Effector CD8-positive, alpha-beta T cell (primary cell): ENCODE measurements around the gene SESN2.
A peak's percentile ranks its signal among the peaks of the same experiment; 100 is the strongest.

Experiments
- DNase-seq: peaks from one replicate; lab custom pipeline; 2025; lab: John Stamatoyannopoulos, UW
- total RNA-seq, 4 experiments: gene quantifications; one replicate each; lab custom pipeline; 2026; lab: John Stamatoyannopoulos, UW

The SESN2 gene, protein sequence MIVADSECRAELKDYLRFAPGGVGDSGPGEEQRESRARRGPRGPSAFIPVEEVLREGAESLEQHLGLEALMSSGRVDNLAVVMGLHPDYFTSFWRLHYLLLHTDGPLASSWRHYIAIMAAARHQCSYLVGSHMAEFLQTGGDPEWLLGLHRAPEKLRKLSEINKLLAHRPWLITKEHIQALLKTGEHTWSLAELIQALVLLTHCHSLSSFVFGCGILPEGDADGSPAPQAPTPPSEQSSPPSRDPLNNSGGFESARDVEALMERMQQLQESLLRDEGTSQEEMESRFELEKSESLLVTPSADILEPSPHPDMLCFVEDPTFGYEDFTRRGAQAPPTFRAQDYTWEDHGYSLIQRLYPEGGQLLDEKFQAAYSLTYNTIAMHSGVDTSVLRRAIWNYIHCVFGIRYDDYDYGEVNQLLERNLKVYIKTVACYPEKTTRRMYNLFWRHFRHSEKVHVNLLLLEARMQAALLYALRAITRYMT
- total RNA-seq: 16.5 to 135 (median 31.0) reads per million in 4 experiments

DNA sequence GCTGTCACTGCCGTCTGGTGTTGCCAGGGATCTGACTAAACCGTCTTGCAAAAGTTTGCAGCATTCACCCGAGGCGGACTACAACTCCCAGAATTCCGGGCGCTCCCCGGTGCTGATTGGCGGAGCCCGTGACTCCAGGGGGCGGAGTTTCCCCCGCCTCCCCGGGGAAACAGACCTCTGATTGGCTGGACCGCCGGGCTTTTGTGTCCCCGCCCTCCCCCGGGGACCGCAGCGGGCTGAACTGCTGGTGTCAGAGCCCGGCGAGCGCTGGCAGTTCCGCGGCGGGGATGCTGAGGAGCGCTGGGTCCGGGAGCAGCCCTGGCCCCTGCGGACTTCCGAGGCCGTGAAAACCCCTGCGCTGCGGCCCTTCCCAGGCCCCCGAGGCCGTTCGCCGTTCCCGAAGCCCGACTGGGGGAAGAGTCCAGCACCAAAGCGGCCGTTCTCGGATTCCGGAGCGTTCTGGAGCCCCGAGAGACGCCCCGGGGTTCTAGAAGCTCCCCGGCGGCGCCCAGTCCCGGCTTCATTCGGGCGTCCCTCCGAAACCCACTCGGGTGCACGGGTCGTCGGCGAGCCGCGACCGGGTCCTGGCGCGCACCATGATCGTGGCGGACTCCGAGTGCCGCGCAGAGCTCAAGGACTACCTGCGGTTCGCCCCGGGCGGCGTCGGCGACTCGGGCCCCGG lies at the start of gene SESN2:
SESN2 (plus strand) TSS at position 267 of the 682 bp plus-strand sequence; CDS start at position 597, 330 bp downstream.
- DNase-seq: peak; percentile 98

DNA sequence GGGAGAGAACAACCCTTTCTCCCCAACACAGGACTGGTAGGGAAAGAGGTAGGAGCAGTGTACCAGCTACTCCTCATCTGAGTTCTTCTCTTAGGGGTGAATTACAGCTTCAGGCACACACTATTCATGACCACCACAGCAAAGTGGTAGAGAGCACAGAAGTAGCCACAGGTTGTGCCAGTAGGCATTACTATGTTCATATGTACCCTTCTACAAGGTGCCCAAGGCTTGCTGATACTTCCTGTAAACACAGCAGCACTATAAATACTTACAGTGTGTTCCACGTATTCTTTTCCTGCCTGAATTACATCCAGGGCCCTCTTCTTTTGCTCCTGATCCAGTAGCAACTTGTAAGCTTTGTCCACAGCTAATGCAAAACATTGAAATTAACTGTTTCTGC lies 49.6 kb upstream of the SESN2 start:
- DNase-seq: no peak

- DNase-seq: no peak
These were observed 46.0 kb upstream of the SESN2 start for GRCh38 chr1:28213315-28213714.

GRCh38 chr1:28229089-28229488 lies 30.2 kb upstream of the SESN2 start:
- DNase-seq: no peak

- DNase-seq: no peak
These were observed 29.3 kb upstream of the SESN2 start for GRCh38 chr1:28229996-28230395.

DNA sequence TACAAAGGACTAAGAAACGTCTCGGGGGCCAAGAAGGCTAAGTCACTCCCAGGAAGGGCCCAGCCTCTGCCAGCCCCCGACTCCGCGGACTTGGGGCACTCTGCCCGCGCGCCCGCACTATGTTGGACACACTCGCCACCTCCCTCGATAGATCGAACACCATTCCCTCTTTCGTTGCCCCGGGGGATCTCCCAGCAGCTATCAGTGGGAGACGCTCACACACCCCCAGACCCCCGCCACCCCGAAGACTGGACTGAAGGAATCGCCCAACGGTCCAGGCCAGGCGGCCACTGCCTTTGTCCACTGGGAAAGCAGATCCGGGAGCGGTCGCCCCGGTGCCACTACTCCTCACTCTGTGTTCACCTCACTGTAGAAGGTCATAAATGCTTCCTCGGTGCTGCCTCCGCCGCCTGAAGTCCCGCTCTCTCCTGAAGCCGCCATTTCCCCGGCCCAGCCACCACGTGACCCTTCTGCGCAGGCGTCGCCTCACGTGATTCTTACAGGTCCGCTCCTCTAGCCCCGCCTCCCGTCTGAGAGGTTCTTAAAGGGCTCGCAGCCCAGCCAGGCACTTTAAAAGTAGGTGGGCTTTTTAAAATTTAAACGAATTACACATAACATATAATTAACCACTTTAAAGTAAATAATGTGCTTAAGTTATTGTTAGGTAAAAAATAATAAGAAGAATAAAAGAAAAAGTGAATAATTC lies 26.6 kb upstream of the SESN2 start, which contains the start of gene DNAJC8:
DNAJC8 (minus strand) TSS at position 472 of the 706 bp plus-strand sequence; CDS start at position 441, 31 bp downstream.
- peak; percentile 92 for DNase-seq

DNA sequence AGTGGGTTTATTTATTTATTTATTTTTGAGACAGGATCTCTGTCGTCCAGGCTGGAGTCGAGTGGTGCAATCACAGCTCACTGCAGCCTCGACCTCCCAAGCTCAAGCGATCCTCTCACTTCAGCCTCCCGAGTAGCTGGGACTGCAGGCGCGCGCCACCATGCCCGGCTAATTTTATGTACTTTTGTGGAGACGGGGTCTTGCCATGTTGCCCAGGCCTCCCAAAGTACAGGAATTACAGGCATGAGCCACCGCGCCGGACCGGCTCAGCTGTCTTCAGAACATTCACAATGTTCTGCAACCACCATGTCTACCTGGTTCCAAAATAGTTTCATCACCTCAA lies 26.1 kb upstream of the SESN2 start:
- DNase-seq: no peak

- peak; percentile 90 for DNase-seq
These were observed 23.3 kb upstream of the SESN2 start, which contains the start of gene ATP5IF1 for GRCh38 chr1:28235755-28236655. TSS of gene ATP5IF1 (plus strand) at chr1:28236124. CDS start at chr1:28236184, 60 bp downstream.

DNA sequence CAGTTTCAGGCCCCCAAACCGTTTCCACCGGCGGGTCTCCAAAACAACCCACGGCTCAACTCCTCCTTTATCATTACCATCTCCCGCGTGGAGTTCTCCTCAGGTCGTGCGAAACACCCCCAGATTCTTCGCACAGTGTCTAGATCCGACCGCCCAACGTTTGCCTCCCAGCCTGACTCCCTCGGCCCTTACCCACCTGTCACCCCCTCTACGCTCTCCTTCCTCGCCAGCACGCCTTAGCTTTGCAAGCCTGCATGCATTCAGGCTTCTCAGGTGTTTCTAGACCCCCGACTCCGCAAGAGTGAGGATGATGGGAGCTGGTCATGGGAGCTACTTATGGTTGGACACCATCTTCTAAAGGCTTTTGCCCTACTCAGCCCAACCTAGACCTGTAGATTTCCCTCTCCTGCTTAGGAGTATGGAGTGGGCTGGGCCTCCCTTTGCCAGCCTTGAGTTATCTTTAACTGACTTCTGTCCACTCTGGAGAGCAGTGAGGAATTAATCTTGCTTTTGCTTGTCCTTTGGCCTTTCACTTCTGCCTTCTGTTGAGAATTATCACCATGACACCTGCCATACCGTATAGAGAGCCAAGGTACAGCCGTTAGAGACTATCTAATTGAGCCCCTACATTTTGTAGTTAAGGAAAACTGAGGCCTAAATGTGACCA lies 22.5 kb upstream of the SESN2 start:
- DNase-seq: no peak

GRCh38 chr1:28239004-28239403 lies 20.3 kb upstream of the SESN2 start:
- no peak for DNase-seq

GRCh38 chr1:28240024-28240423 lies 19.3 kb upstream of the SESN2 start:
- DNase-seq: no peak

- no peak for DNase-seq
These were observed 17.6 kb upstream of the SESN2 start for GRCh38 chr1:28241638-28242241.

- DNase-seq: no peak
These were observed 15.5 kb upstream of the SESN2 start for GRCh38 chr1:28243685-28244311.

GRCh38 chr1:28244549-28245251 lies 14.6 kb upstream of the SESN2 start:
- no peak for DNase-seq

- no peak for DNase-seq
These were observed 12.9 kb upstream of the SESN2 start for GRCh38 chr1:28246427-28246832.

DNA sequence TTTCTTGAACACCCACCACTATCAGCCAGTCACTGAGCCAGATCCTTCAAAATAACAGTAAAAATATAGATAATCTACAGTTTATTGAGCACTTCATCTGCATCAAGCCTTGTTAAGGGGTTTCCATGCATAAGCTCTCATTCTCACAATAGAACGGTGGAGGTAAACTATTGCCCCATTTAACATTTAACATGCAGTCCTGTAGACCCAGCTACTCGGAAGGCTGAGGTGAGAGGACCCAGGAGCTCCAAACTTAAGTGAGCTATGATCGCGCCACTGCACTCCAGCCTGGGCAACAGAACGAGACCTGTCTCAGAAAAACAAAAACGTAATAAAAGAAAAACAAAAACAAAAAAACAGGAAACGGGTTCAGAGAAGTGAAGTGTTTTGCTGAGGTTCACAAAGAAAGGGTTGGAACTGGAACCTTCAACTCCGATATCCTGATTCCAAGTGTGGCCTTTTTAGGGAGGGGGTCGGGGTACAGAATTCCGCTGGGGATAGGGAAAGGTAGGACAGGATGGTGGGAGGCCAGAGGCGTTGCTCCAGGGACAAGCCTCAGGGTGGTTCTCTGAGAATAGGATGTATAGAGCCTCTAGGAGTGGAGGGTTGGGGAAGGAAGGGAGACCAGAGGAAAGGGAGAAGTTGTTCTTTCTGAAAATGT lies 11.6 kb upstream of the SESN2 start:
- DNase-seq: no peak

DNA sequence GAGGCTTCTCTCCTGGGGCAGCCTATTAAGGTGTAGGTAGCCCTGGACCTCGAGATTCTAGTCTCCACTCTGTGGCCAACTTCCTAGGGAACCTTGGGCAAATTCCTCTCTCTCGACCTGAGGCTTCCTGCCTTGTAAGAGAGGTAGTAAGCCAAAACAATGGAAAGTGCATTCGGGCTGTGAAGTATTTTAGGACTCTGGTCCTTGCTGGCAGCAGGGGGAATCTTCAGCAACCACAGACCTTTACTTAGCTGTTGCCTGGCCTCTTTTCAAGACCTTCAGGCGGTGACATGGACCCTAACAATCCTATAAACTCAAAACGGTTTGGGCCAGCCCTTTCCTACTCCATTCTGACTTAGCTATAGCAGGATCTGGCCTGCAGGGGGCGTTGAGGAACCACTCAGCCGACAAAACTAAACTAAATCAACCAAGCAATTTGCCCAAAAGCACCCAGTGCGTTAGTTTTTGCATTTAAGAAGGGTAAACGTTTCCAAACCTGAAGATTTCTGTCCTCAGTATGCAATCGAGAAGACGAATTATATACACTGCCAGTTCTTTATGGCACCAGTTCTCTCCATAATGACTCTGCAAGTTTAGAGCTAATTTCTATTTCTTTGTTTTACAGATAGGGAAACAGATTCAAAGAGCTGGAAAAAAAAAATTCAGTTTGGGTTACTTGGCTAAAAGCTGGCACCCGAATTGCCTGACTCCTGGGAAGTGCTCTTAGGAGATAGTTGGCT lies 10.9 kb upstream of the SESN2 start:
- DNase-seq: peak; percentile 67
